Osteocyte (in vitro differentiated cells): ENCODE measurements around the gene AMN. TPM values are rescaled to one million over a fixed set of nuclear protein-coding genes. Genes with fewer than 3 reads are reported as not detected.

ENCODE experiments used
- DNase-seq: peaks from one replicate; pipeline ENCODE4 v3.0.0; 2021; ENCODE audit warnings: mixed read lengths; ENCODE audit not compliant: unreplicated experiment; ENCODE audit errors: extremely low spot score
- H3K27ac Mint-ChIP-seq: one replicate; pipeline ENCODE4 v1.8.0; 2021; ENCODE audit warnings: mild to moderate bottlenecking, mixed read lengths; ENCODE audit not compliant: unreplicated experiment
- H3K27me3 Mint-ChIP-seq: one replicate; pipeline ENCODE4 v1.8.0; 2021; ENCODE audit warnings: mixed read lengths; ENCODE audit not compliant: unreplicated experiment
- H3K36me3 Mint-ChIP-seq: one replicate; pipeline ENCODE4 v1.8.0; 2021; ENCODE audit warnings: mixed read lengths; ENCODE audit not compliant: unreplicated experiment
- H3K4me1 Mint-ChIP-seq: one replicate; pipeline ENCODE4 v1.8.0; 2021; ENCODE audit warnings: mixed read lengths; ENCODE audit not compliant: unreplicated experiment
- H3K4me3 Mint-ChIP-seq: one replicate; pipeline ENCODE4 v1.8.0; 2021; ENCODE audit warnings: mild to moderate bottlenecking, moderate library complexity, mixed read lengths; ENCODE audit not compliant: unreplicated experiment
- H3K9me3 Mint-ChIP-seq: one replicate; pipeline ENCODE4 v1.8.0; 2021; ENCODE audit warnings: mixed read lengths; ENCODE audit not compliant: unreplicated experiment
- total RNA-seq: library from RNA; stranded (reverse); gene quantifications from 2 replicates; pipeline ENCODE4 v1.2.1, GENCODE V29; 2021
- TF ChIP-seq, protein P1 (sequence below): fragments of 200-600 bp; sonication (generic); IDR thresholded peaks from 2 replicates; pipeline ENCODE4 v1.5.0; 2021; ENCODE audit warnings: antibody characterized with exemption, mild to moderate bottlenecking, moderate library complexity

The AMN gene
- total RNA-seq, 1 donor from 2014 or later = 0.86 TPM

DNA sequence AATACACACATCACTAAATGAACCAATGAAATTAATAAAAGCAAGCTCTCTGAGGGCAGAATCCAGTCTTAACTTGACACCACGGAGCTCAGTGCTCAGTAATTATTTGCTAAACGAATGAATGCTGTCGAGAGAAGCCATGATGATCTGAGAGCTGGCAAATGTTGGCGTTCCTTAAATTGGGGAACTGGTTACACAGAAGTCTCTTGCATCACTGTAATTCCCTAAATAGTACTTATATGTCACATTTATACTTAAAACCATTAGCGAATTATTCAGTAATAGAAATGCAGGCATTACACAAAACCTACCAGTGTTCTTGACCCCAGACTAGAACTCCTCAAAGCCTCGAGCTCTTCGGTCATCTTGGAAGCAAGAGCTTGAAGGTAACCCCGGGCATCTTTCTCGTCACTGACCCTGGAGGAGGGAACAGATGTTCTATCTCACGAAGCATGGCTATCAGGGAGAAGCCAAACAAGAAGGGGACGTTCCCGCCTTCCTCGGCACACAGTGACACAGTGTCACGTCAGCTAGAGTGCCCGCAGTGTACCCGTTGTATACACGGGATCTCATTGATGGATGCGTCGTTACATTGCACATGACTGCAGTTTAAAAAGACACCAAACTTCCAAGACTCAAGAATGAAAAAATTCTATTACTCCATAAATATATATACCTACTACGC lies 43.6 kb downstream of the AMN start:
- H3K27ac Mint-ChIP-seq = no peak overlapping the region
- peaks cover 52% of the 10 kb centered on the region for H3K36me3 Mint-ChIP-seq
- no peak overlapping the region for H3K4me3 Mint-ChIP-seq

DNA sequence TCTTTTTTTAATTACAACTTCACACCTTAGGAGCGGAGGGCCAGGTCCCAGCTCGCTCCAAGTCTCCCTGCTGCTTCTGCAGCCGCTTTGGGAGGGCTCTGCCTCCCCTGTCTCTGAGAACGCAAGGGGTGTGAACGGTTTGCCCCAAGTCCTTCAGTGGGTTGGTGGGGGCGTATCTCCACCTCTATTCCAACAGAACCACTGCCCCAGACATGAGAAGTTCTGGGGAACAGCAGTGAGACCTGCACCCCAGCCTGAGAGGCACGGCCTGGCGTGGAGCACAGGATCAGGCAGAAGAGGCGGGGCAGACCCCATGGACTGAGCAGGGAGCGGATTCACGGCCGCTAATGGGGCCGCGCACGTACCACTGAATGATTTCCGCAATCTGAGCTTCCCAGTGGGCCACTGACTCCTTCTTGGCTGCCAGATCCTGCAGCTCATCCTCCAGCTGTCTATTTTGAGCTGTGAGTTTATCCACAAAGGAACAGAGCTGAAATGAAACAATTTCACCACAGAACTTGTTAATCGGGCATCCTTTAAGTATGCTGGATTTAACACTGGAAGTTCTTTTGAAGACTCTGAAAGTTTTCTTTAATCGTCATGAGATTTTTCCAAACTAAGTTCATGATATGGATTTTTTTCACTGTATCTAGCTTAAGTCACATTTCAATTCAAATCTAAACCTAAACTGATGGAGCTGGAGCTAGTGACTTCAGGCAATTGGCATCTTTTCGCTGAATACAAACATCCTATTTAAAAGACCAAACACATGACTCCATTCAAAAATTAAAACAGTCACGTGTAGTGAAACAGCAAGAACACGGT lies 44.4 kb downstream of the AMN start:
- H3K4me3 Mint-ChIP-seq = no peak overlapping the region
- TF ChIP-seq, protein P1, sequence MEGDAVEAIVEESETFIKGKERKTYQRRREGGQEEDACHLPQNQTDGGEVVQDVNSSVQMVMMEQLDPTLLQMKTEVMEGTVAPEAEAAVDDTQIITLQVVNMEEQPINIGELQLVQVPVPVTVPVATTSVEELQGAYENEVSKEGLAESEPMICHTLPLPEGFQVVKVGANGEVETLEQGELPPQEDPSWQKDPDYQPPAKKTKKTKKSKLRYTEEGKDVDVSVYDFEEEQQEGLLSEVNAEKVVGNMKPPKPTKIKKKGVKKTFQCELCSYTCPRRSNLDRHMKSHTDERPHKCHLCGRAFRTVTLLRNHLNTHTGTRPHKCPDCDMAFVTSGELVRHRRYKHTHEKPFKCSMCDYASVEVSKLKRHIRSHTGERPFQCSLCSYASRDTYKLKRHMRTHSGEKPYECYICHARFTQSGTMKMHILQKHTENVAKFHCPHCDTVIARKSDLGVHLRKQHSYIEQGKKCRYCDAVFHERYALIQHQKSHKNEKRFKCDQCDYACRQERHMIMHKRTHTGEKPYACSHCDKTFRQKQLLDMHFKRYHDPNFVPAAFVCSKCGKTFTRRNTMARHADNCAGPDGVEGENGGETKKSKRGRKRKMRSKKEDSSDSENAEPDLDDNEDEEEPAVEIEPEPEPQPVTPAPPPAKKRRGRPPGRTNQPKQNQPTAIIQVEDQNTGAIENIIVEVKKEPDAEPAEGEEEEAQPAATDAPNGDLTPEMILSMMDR = no peak
- no peaks in the 10 kb centered on the region for H3K4me1 Mint-ChIP-seq
- no peaks in the 10 kb centered on the region for H3K27me3 Mint-ChIP-seq
- DNase-seq = no peak
- H3K36me3 Mint-ChIP-seq = peaks cover 56% of the 10 kb centered on the region
- no peaks in the 10 kb centered on the region for H3K9me3 Mint-ChIP-seq
- H3K27ac Mint-ChIP-seq = no peak overlapping the region

More for the DNA sequence above, 43.6 kb downstream of the AMN start:
- TF ChIP-seq, protein P1 = no peak
- Mint-ChIP-seq H3K27me3 (no peaks in the 10 kb centered on the region), H3K4me1 (no peaks in the 10 kb centered on the region), H3K9me3 (no peaks in the 10 kb centered on the region)
- no peak for DNase-seq

DNA sequence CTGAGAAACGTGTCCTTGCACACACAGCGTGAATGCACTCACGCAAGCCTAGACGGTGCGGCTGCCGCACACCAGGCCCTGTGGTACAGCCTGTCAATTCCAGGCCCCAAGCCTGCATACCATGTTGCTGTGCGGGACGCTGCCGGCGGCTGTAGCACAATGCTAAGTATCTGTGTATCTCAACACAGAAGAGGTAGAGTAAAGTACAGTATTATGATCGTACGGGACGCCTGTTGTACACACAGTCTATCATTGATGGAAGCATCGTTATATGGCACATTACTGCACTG lies 45.0 kb downstream of the AMN start:
- no peak for DNase-seq
- Mint-ChIP-seq H3K27ac (no peak overlapping the region), H3K4me1 (no peaks in the 10 kb centered on the region), H3K9me3 (no peaks in the 10 kb centered on the region), H3K36me3 (peaks cover 56% of the 10 kb centered on the region), H3K27me3 (no peaks in the 10 kb centered on the region), H3K4me3 (no peak overlapping the region)
- TF ChIP-seq, protein P1 = no peak

DNA sequence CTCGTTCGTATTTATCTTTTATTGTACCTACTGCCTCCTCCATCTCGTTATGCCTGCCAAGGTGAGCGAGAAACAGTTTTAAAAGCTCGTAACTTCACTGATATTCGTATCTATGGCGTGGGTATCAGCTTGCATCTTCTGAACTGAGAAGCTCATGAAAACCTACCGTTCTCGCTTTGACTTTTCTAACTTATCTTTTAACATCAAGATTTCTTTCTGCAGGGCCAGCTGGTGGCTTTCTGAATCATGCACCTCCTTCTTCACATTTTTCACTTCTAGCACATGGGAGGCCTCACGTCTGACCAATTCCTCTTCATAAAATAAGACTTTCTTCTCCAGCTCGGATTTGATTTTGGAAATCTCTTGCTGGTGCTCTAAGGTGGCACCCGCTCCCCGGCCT lies 45.8 kb downstream of the AMN start:
- Mint-ChIP-seq H3K9me3 (no peaks in the 10 kb centered on the region), H3K27ac (no peak overlapping the region), H3K27me3 (no peaks in the 10 kb centered on the region), H3K36me3 (peaks cover 55% of the 10 kb centered on the region), H3K4me1 (no peaks in the 10 kb centered on the region), H3K4me3 (no peak overlapping the region)
- no peak for DNase-seq
- TF ChIP-seq, protein P1 = no peak

DNA sequence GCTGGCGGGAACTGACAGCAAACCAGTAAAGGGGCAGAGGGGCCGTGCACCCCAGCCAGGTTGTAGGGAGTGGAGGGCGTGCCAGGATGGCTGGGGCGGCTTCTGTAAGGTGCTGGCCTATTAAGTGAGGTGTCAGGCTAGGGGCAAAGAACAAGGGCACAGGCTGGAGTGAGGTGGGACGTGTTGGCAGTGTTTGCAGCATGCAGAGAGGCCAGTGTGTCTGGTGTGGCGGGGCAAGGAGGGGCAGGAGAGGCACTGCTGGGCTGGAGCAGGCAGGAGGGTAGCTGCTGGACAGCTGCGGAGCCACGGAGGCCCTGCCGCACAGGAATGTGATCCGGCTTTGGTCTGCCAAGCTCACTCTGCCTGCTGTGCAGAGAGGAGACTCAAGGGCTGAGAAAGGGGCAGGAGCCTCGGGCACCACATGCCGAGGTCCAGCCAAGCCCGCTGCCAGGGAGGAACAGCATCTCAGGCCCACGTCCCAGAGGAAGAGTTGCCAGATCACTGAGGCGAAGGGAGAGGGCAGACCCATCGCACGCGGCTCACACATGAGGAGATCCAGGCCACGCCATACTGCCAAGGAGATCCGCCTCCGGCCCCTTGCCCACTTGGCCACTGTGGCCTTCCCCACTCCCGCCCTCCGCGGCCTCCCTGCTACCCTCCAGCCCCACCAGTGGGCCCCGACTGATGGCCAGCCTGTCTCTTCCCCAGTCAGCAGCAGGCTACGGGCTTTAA lies 46.8 kb downstream of the AMN start:
- no peaks in the 10 kb centered on the region for H3K4me1 Mint-ChIP-seq
- H3K27me3 Mint-ChIP-seq = no peaks in the 10 kb centered on the region
- no peak overlapping the region for H3K4me3 Mint-ChIP-seq
- H3K9me3 Mint-ChIP-seq = no peaks in the 10 kb centered on the region
- no peak overlapping the region for H3K27ac Mint-ChIP-seq
- DNase-seq = no peak
- TF ChIP-seq, protein P1 = no peak
- peaks cover 55% of the 10 kb centered on the region for H3K36me3 Mint-ChIP-seq
